WTC11 (cell line): ENCODE measurements around the gene PDZD2. TPM values are rescaled to one million over a fixed set of nuclear protein-coding genes. Genes with fewer than 3 reads are reported as not detected.

Experiments
- ATAC-seq: fragments of 200-7000 bp; cut with Tn5 transposase; 2 replicates; pipeline ENCODE4 v1.10.0; 2021; ENCODE audit warnings: mild to moderate bottlenecking, moderate library complexity
- CTCF ChIA-PET: fragments of 300-600 bp; sonication (Branson Sonifier 250); formaldehyde crosslinking; loops from one replicate; lab custom pipeline; 2021; ENCODE audit warnings: antibody characterized with exemption; lab: Charles Lee
- POLR2A ChIA-PET: fragments of 350-600 bp; sonication (Branson Sonifier 250); formaldehyde crosslinking; loops from one replicate; lab custom pipeline; 2021; ENCODE audit warnings: antibody characterized with exemption; lab: Charles Lee
- DNase-seq: peaks from one replicate; pipeline ENCODE4 v3.0.0; 2021; ENCODE audit warnings: low spot score
- H3K27ac Mint-ChIP-seq: 2 replicates; pipeline ENCODE4 v1.8.0; 2021; ENCODE audit warnings: mixed read lengths
- H3K27me3 Mint-ChIP-seq: 2 replicates; pipeline ENCODE4 v1.8.0; 2021; ENCODE audit warnings: low read depth, mild to moderate bottlenecking, moderate library complexity, mixed read lengths
- H3K36me3 Mint-ChIP-seq: 2 replicates; pipeline ENCODE4 v1.8.0; 2021; ENCODE audit warnings: mixed read lengths
- H3K4me1 Mint-ChIP-seq: 2 replicates; pipeline ENCODE4 v1.8.0; 2022; ENCODE audit warnings: mixed read lengths
- H3K4me3 Mint-ChIP-seq: 2 replicates; pipeline ENCODE4 v1.8.0; 2021; ENCODE audit warnings: mild to moderate bottlenecking, moderate library complexity, mixed read lengths
- H3K9me3 Mint-ChIP-seq: 2 replicates; pipeline ENCODE4 v1.8.0; 2021; ENCODE audit warnings: mixed read lengths
- ATF3 ChIP-seq: sonication (generic); formaldehyde crosslinking; conservative IDR thresholded peaks from 2 replicates; pipeline ENCODE4 v1.8.1; 2022; ENCODE audit warnings: mild to moderate bottlenecking, missing genetic modification reagents
- CREM ChIP-seq: sonication (generic); formaldehyde crosslinking; IDR thresholded peaks from 2 replicates; pipeline ENCODE4 v1.8.1; 2022; ENCODE audit warnings: mild to moderate bottlenecking, missing genetic modification reagents, moderate library complexity
- EMX1 ChIP-seq: fragments of 250-450 bp; sonication (Bioruptor Pico); IDR thresholded peaks from 2 replicates; pipeline ENCODE4 v1.8.0; 2021; ENCODE audit warnings: mild to moderate bottlenecking
- ESRRA ChIP-seq: sonication (generic); formaldehyde crosslinking; IDR thresholded peaks from 2 replicates; pipeline ENCODE4 v1.8.1; 2022; ENCODE audit warnings: mild to moderate bottlenecking, missing genetic modification reagents, borderline replicate concordance
- FOXJ3 ChIP-seq: sonication (generic); formaldehyde crosslinking; IDR thresholded peaks from 2 replicates; pipeline ENCODE4 v1.9.0; 2021; ENCODE audit warnings: missing genetic modification reagents, mild to moderate bottlenecking, borderline replicate concordance
- FOXP4 ChIP-seq: sonication (generic); formaldehyde crosslinking; IDR thresholded peaks from 2 replicates; pipeline ENCODE4 v1.8.0; 2022; ENCODE audit warnings: mild to moderate bottlenecking, missing genetic modification reagents
- JUN ChIP-seq: sonication (generic); formaldehyde crosslinking; IDR thresholded peaks from 2 replicates; pipeline ENCODE4 v1.8.0; 2023; ENCODE audit warnings: mild to moderate bottlenecking, missing genetic modification reagents
- MLX ChIP-seq: sonication (generic); formaldehyde crosslinking; IDR thresholded peaks from 2 replicates; pipeline ENCODE4 v1.8.1; 2023; ENCODE audit warnings: mild to moderate bottlenecking, missing genetic modification reagents, moderate library complexity
- NR2C2 ChIP-seq: sonication (generic); formaldehyde crosslinking; IDR thresholded peaks from 2 replicates; pipeline ENCODE4 v1.8.0; 2022; ENCODE audit warnings: mild to moderate bottlenecking, missing genetic modification reagents
- NR3C1 ChIP-seq: sonication (generic); formaldehyde crosslinking; conservative IDR thresholded peaks from 2 replicates; pipeline ENCODE4 v1.8.1; 2023; ENCODE audit warnings: low read depth, mild to moderate bottlenecking, missing genetic modification reagents
- PRDM15 ChIP-seq: sonication (generic); formaldehyde crosslinking; IDR thresholded peaks from 2 replicates; pipeline ENCODE4 v1.8.0; 2022; ENCODE audit warnings: missing genetic modification reagents
- SMAD4 ChIP-seq: sonication (generic); formaldehyde crosslinking; IDR thresholded peaks from 2 replicates; pipeline ENCODE4 v1.8.0; 2022; ENCODE audit warnings: mild to moderate bottlenecking, missing genetic modification reagents
- TCF7 ChIP-seq: sonication (generic); formaldehyde crosslinking; IDR thresholded peaks from 2 replicates; pipeline ENCODE4 v1.8.0; 2022; ENCODE audit warnings: mild to moderate bottlenecking, low read depth, missing genetic modification reagents, moderate library complexity
- ZNF425 ChIP-seq: fragments of 250-450 bp; sonication (Bioruptor Pico); conservative IDR thresholded peaks from 2 replicates; pipeline ENCODE4 v1.9.0; 2021; ENCODE audit warnings: mild to moderate bottlenecking
- ZSCAN18 ChIP-seq: fragments of 250-450 bp; sonication (Bioruptor Pico); IDR thresholded peaks from 2 replicates; pipeline ENCODE4 v2.1.2; 2022; ENCODE audit warnings: mild to moderate bottlenecking, moderate library complexity
- total RNA-seq: library from RNA; stranded (reverse); gene quantifications from 3 replicates; pipeline ENCODE4 v1.2.3, GENCODE V29; 2021

PDZD2 gene
- total RNA-seq, 1 experiment from 2014 or later, result 11.4 TPM

- no peak for TF ChIP-seq JUN (CRISPR knock-in tag)
- TF ChIP-seq ESRRA, result no peak
- TF ChIP-seq ZSCAN18, result no peak
Measured at GRCh38 chr5:32027093-32027716, 388.3 kb downstream of the PDZD2 start (continued).

- H3K4me1 Mint-ChIP-seq, result peaks cover 34% of the 10 kb centered on the region
- ChIA-PET CTCF (interaction anchor here (0.5 to 2.0 kb wide), 6 partner anchors 29 to 218 kb away, joined by 3 to 12 read pairs (median 4); no protein-coding TSS in a partner anchor), POLR2A (interaction anchor here (0.6 to 1.1 kb wide), 3 partner anchors 10 to 231 kb away, joined by 3 to 14 read pairs (median 4); no protein-coding TSS in a partner anchor)
- H3K27ac Mint-ChIP-seq, result peak overlapping the region; percentile 85
- no peak overlapping the region for H3K4me3 Mint-ChIP-seq
- H3K9me3 Mint-ChIP-seq, result no peaks in the 10 kb centered on the region
- DNase-seq (no peak), ATAC-seq (peak; percentile 75)
- TF ChIP-seq PRDM15, result peak; percentile 68
- no peak for TF ChIP-seq MLX (CRISPR knock-in tag)
- H3K27me3 Mint-ChIP-seq, result no peaks in the 10 kb centered on the region; the same call in 1 of the 2 replicates
- no peaks in the 10 kb centered on the region for H3K36me3 Mint-ChIP-seq
Measured at GRCh38 chr5:32027717-32028458, 389.0 kb downstream of the PDZD2 start.

- TF ChIP-seq TCF7 (CRISPR knock-in tag), result no peak
- no peak for TF ChIP-seq NR3C1 (CRISPR knock-in tag)
- TF ChIP-seq CREM (CRISPR knock-in tag), result no peak
- no peak for TF ChIP-seq ZNF425 (CRISPR knock-in tag)
- no peak for TF ChIP-seq FOXP4 (CRISPR knock-in tag)
- no peak for TF ChIP-seq EMX1 (CRISPR knock-in tag)
- TF ChIP-seq NR2C2 (CRISPR knock-in tag), result no peak
- no peak for TF ChIP-seq ATF3
- TF ChIP-seq FOXJ3 (CRISPR knock-in tag), result no peak
- TF ChIP-seq SMAD4 (CRISPR knock-in tag), result no peak
- ChIA-PET POLR2A (interaction anchor here (0.6 to 1.1 kb wide), 3 partner anchors 11 to 37 kb away, joined by 4 to 9 read pairs (median 6); no protein-coding TSS in a partner anchor), CTCF (interaction anchor here (0.6 to 1.4 kb wide), 3 partner anchors 47 to 203 kb away, joined by 3 to 5 read pairs (median 5); no protein-coding TSS in a partner anchor)
- DNase-seq, result no peak
- H3K27me3 Mint-ChIP-seq, result no peaks in the 10 kb centered on the region; the same call in 1 of the 2 replicates
- H3K4me3 Mint-ChIP-seq, result no peak overlapping the region
- ATAC-seq, result no peak
- H3K9me3 Mint-ChIP-seq, result no peaks in the 10 kb centered on the region
- H3K27ac Mint-ChIP-seq, result no peak overlapping the region
- peaks cover 34% of the 10 kb centered on the region for H3K4me1 Mint-ChIP-seq
- no peaks in the 10 kb centered on the region for H3K36me3 Mint-ChIP-seq
Measured at GRCh38 chr5:32029261-32029660, 390.3 kb downstream of the PDZD2 start.
